SK-N-SH (cell line): Measurements from ENCODE around the gene RBM19. TPM values are rescaled to one million over a fixed set of nuclear protein-coding genes. Genes with fewer than 3 reads are reported as not detected.

Source experiments
- CTCF ChIA-PET: fragments of 300-600, 350-600 bp; formaldehyde crosslinking; extraction: SDS; loops from one replicate; lab custom pipeline; 2021; lab: Yijun Ruan, JAX
- POLR2A ChIA-PET: fragments of 350-600 bp; sonication (Branson Sonifier 250); formaldehyde crosslinking; extraction: SDS; loops from one replicate; lab custom pipeline; 2020; ENCODE audit warnings: antibody characterized with exemption, inconsistent platforms; lab: Yijun Ruan, JAX
- DNase-seq: peaks from one replicate; pipeline ENCODE4 v3.0.0; 2012
- H2AFZ ChIP-seq: fragments of 200-600 bp; sonication (generic); 2 replicates; pipeline ENCODE4 v1.8.1; 2016; ENCODE audit warnings: antibody characterized with exemption, mild to moderate bottlenecking, low read depth
- H3F3A ChIP-seq: fragments of 200-600 bp; sonication (generic); replicated peaks from 2 replicates; pipeline ENCODE3; 2016; ENCODE audit warnings: antibody characterized with exemption, mild to moderate bottlenecking; ENCODE audit not compliant: insufficient read depth
- H3K27ac ChIP-seq, 2 experiments: fragments of 200-500 bp in 1 of 2; fragments of 200-600 bp in 1 of 2; sonication (Bioruptor generic) in 1 of 2; sonication (generic), shearing (Covaris generic) in 1 of 2; 2 replicates each; pipeline versions ENCODE4 v1.5.1 to v1.6.1; 2014 to 2016; ENCODE audit warnings: low read depth in 2 of 2, inconsistent platforms in 1 of 2, low read length in 1 of 2, mild to moderate bottlenecking in 1 of 2, mixed read lengths in 1 of 2
- H3K27me3 ChIP-seq: fragments of 200-600 bp; sonication (generic), shearing (Covaris generic); 2 replicates; pipeline ENCODE4 v1.6.1; 2016; ENCODE audit warnings: mixed run types; ENCODE audit not compliant: insufficient read depth
- H3K36me3 ChIP-seq, 2 experiments: fragments of 200-500 bp in 1 of 2; fragments of 200-600 bp in 1 of 2; sonication (Bioruptor generic) in 1 of 2; sonication (generic) in 1 of 2; replicated peaks in 1 of 2; 2 replicates each; pipeline versions ENCODE3 to v1.5.1; 2014 to 2016; ENCODE audit warnings: low read length in 1 of 2, mild to moderate bottlenecking in 1 of 2; ENCODE audit not compliant: insufficient read depth in 2 of 2, control insufficient read depth in 1 of 2
- H3K4me1 ChIP-seq, 2 experiments: fragments of 200-500 bp in 1 of 2; fragments of 200-600 bp in 1 of 2; sonication (Bioruptor generic) in 1 of 2; sonication (generic), shearing (Covaris generic) in 1 of 2; 2 replicates each; pipeline versions ENCODE4 v1.5.1 to v1.6.1; 2014 to 2016; ENCODE audit warnings: low read depth in 1 of 2, low read length in 1 of 2, mixed run types in 1 of 2; ENCODE audit not compliant: insufficient read depth in 2 of 2, control insufficient read depth in 1 of 2
- H3K4me2 ChIP-seq: fragments of 200-600 bp; sonication (generic), shearing (Covaris generic); 2 replicates; pipeline ENCODE4 v1.6.1; 2017; ENCODE audit warnings: mixed run types
- H3K4me3 ChIP-seq, 2 experiments: fragments of 200-500 bp in 1 of 2; fragments of 200-600 bp in 1 of 2; sonication (Bioruptor generic) in 1 of 2; sonication (generic), shearing (Covaris generic) in 1 of 2; 2 replicates each; pipeline versions ENCODE4 v1.5.1 to v1.8.1; 2014 to 2016; ENCODE audit warnings: low read depth in 2 of 2, inconsistent platforms in 1 of 2, low read length in 1 of 2, mild to moderate bottlenecking in 1 of 2, mixed read lengths in 1 of 2, moderate library complexity in 1 of 2
- H3K79me2 ChIP-seq: fragments of 200-600 bp; sonication (generic); 2 replicates; pipeline ENCODE4 v1.8.1; 2017; ENCODE audit warnings: mild to moderate bottlenecking; ENCODE audit not compliant: insufficient read depth
- H3K9ac ChIP-seq: fragments of 200-600 bp; sonication (generic); 2 replicates; pipeline ENCODE4 v1.6.1; 2017; ENCODE audit warnings: mixed run types
- H3K9me2 ChIP-seq: fragments of 200-600 bp; sonication (generic); 2 replicates; pipeline ENCODE4 v1.6.1; 2017; ENCODE audit warnings: mixed run types
- H3K9me3 ChIP-seq: fragments of 200-600 bp; sonication (generic); 2 replicates; pipeline ENCODE4 v1.6.1; 2017; ENCODE audit warnings: mixed run types, mild to moderate bottlenecking, moderate library complexity
- H4K20me1 ChIP-seq: fragments of 200-600 bp; sonication (generic); 2 replicates; pipeline ENCODE4 v1.6.1; 2017; ENCODE audit warnings: mild to moderate bottlenecking, mixed run types; ENCODE audit not compliant: insufficient read depth
- CHD2 ChIP-seq: fragments of 150-350 bp; IDR thresholded peaks from 2 replicates; pipeline ENCODE4 v1.6.1; 2018; ENCODE audit warnings: low read length; ENCODE audit not compliant: partially characterized antibody
- ELF1 ChIP-seq: IDR thresholded peaks from 2 replicates; pipeline ENCODE4 v1.4.0; 2012
- EP300 ChIP-seq, 2 experiments: IDR thresholded peaks; 2 replicates each; pipeline versions ENCODE4 v1.4.0 to v1.6.1; 2012; ENCODE audit warnings: borderline replicate concordance in 1 of 2, low read depth in 1 of 2, low read length in 1 of 2
- FOXJ3 ChIP-seq: sonication (generic); formaldehyde crosslinking; IDR thresholded peaks from 2 replicates; pipeline ENCODE4 v1.5.1; 2020; ENCODE audit warnings: mild to moderate bottlenecking, missing genetic modification reagents
- GABPA ChIP-seq: IDR thresholded peaks from 2 replicates; pipeline ENCODE4 v1.4.0; 2012; ENCODE audit warnings: low read depth, mild to moderate bottlenecking
- MEF2A ChIP-seq: IDR thresholded peaks from 2 replicates; pipeline ENCODE4 v1.4.0; 2012; ENCODE audit warnings: low read depth, borderline replicate concordance
- NRF1 ChIP-seq: IDR thresholded peaks from 2 replicates; pipeline ENCODE4 v1.6.1; 2012; ENCODE audit warnings: low read depth, mild to moderate bottlenecking, low read length
- POLR2AphosphoS5 ChIP-seq: IDR thresholded peaks from 2 replicates; pipeline ENCODE4 v1.6.1; 2012; ENCODE audit warnings: low read depth, low read length
- RAD21 ChIP-seq: IDR thresholded peaks from 2 replicates; pipeline ENCODE4 v1.6.1; 2012; ENCODE audit warnings: mild to moderate bottlenecking, low read length
- REST ChIP-seq: IDR thresholded peaks from 2 replicates; pipeline ENCODE4 v1.6.1; 2012; ENCODE audit warnings: mild to moderate bottlenecking, low read depth, low read length, moderate library complexity
- SIN3A ChIP-seq: IDR thresholded peaks from 2 replicates; pipeline ENCODE4 v1.6.1; 2012; ENCODE audit warnings: low read depth, mild to moderate bottlenecking, low read length, moderate library complexity, borderline replicate concordance
- SMC3 ChIP-seq: IDR thresholded peaks from 2 replicates; pipeline ENCODE4 v1.6.1; 2012; ENCODE audit warnings: low read depth, low read length, improper control_type of control experiment
- TAF1 ChIP-seq: IDR thresholded peaks from 2 replicates; pipeline ENCODE4 v1.6.1; 2012; ENCODE audit warnings: low read depth, mild to moderate bottlenecking, low read length, moderate library complexity, borderline replicate concordance
- TEAD4 ChIP-seq: IDR thresholded peaks from 2 replicates; pipeline ENCODE4 v1.4.0; 2012; ENCODE audit warnings: mild to moderate bottlenecking, borderline replicate concordance; ENCODE audit not compliant: insufficient read depth
- USF1 ChIP-seq: IDR thresholded peaks from 2 replicates; pipeline ENCODE4 v1.4.0; 2012; ENCODE audit warnings: low read depth, borderline replicate concordance
- WGBS: methylation state at CpG from one replicate; pipeline ENCODE4 v1.1.6; 2017; ENCODE audit warnings: low lambda C conversion rate; 5-methylcytosine and 5-hydroxymethylcytosine counted together
- polyA plus RNA-seq, 3 experiments: library from polyadenylated mRNA; depleted of rRNA; stranded (reverse); fragments of >200 nt; gene quantifications; 2 replicates each; pipeline ENCODE4 v1.2.3, GENCODE V29; 2012
- TF ChIP-seq, protein P1 (sequence below): IDR thresholded peaks from 2 replicates; pipeline ENCODE4 v1.4.0; 2012; ENCODE audit warnings: low read depth

The RBM19 gene
- polyA plus RNA-seq, 1 of the 3 experiments (the other 2 are of a cell fraction) = 16.6 TPM

DNA sequence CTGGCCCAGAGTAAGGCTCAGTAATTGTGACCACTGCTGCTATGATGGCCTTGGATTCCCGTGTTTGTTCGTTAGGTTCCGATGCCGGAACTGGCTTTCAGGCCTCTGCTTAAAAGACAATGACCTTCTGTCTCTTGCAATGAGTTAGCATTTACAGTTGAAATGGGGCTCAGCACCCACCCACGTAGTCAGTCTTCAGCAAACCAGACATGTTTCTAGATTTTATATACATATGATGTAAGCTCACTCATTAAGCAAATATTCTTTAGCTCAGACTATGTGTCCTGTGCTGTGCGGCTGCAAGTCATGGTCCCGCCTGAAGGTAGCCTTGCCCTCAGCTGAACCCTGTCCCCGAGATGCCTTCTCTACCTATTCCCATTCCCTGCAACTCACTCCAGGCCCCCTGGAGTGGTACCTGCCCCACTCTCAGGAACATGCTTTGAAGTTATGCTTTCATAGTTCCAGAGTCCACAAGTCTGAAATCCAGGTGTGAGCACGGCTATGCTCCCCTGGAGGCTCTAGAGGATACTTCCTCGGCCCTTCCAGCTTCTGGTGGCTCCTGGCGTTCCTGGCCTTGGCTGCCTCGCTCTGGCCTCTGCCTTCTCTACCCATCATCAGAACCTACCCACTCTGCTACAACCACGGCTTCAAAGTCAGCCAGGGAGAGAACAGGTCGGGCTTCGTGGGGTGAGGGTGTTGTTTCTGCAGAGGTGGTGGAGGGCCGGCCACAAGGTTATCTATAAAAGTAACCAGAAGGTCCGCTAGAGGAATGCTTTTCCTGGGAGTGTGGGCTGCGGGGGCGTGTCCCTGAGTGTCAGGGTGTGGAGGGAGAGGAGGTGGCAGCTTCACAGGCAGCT is 157.8 kb downstream of the RBM19 start:
- Histone ChIP-seq H3F3A (no peaks in the 10 kb centered on the region), H3K4me3 (no peak overlapping the region), H3K4me2 (no peak overlapping the region), H2AFZ (no peak overlapping the region), H3K4me1 (no peaks in the 10 kb centered on the region; a peak in 1 of 4 replicates), H3K36me3 (no peaks in the 10 kb centered on the region), H3K79me2 (no peaks in the 10 kb centered on the region)
- POLR2A ChIA-PET = no interaction called here
- TF ChIP-seq GABPA (no peak), REST (no peak), TEAD4 (no peak), MEF2A (no peak), FOXJ3 (CRISPR knock-in tag) (no peak), TAF1 (no peak), USF1 (no peak), RAD21 (no peak), NRF1 (no peak), EP300 (IDR thresholded peaks at IDR 0.05; ENCODE audit: borderline replicate concordance in 1 of 2, low read depth in 1 of 2, low read length in 1 of 2) (no peak), SIN3A (no peak)
- TF ChIP-seq, all 33 proteins: peak for 0
- Histone ChIP-seq H3K27ac (no peak overlapping the region), H3K9me3 (0 out of 2 replicates have a peak, but pooled peaks cover 4% of the 10 kb centered on the region), H3K27me3 (no peaks in the 10 kb centered on the region), H4K20me1 (no peaks in the 10 kb centered on the region), H3K9ac (no peak overlapping the region), H3K9me2 (no peaks in the 10 kb centered on the region)
- CTCF ChIA-PET = no interaction called here
- DNase-seq = no peak
- WGBS = 91% methylated on average over 18 of the region's 19 CpGs

DNA sequence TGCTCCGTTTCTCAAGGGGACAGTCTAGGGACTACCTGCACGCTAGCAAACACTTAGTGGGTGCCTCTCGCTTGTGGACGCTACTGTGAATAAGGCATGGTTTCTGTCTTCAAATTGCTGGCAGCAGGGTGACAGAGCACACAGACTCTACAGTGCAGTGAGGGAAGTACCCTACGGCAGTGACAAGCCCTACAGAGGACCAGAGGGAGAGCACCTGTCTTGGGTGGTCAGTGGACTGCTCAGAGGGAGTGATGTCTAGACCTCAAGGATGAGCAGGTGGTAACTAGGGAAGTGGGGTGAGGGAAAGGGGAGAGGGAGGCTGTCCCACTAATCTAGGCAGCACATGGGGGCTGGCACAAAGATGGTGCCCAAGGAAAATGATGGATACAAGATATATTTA is 160.5 kb downstream of the RBM19 start:
- H3K4me3 ChIP-seq = no peak overlapping the region
- no peaks in the 10 kb centered on the region; a peak in 1 of 4 replicates for H3K4me1 ChIP-seq
- H3K9me2 ChIP-seq = no peaks in the 10 kb centered on the region
- H3K4me2 ChIP-seq = no peak overlapping the region
- no peak overlapping the region for H2AFZ ChIP-seq
- H3F3A ChIP-seq = no peaks in the 10 kb centered on the region
- 0 out of 2 replicates have a peak, but pooled peaks cover 4% of the 10 kb centered on the region for H3K9me3 ChIP-seq
- POLR2A ChIA-PET = no interaction called here
- WGBS = 100% methylated on average over 1 of the region's 5 CpGs
- CTCF ChIA-PET = no interaction called here
- no peak overlapping the region for H3K9ac ChIP-seq
- no peak overlapping the region for H3K27ac ChIP-seq
- no peaks in the 10 kb centered on the region for H3K79me2 ChIP-seq
- no peaks in the 10 kb centered on the region for H3K27me3 ChIP-seq
- no peaks in the 10 kb centered on the region for H4K20me1 ChIP-seq
- H3K36me3 ChIP-seq = no peaks in the 10 kb centered on the region
- TF ChIP-seq, protein P1, sequence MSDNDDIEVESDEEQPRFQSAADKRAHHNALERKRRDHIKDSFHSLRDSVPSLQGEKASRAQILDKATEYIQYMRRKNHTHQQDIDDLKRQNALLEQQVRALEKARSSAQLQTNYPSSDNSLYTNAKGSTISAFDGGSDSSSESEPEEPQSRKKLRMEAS = no peak
- TF ChIP-seq POLR2AphosphoS5 (no peak), CHD2 (no peak), ELF1 (no peak), REST (no peak), NRF1 (no peak), SMC3 (no peak)
- DNase-seq = no peak
